PC-3 (cell line): ENCODE measurements around the gene SSTR4. TPM values are rescaled to one million over a fixed set of nuclear protein-coding genes. Genes with fewer than 3 reads are reported as not detected.

Experiments used
- ATAC-seq: fragments of 200-7000 bp; cut with Tn5 transposase; 2 replicates; pipeline ENCODE4 v1.9.1; 2020; ENCODE audit warnings: mild to moderate bottlenecking, moderate library complexity
- BruUV-seq: library from RNA; stranded (reverse); fragments of 400-500 nt; replicated peaks from 2 replicates; lab custom pipeline; 2021; lab: Mats Ljungman, UMichigan
- CTCF ChIA-PET: fragments of 300-600 bp; sonication (Branson Sonifier 250); formaldehyde crosslinking; loops from one replicate; lab custom pipeline; 2022; ENCODE audit warnings: antibody characterized with exemption; lab: Charles Lee
- POLR2A ChIA-PET: fragments of 300-600 bp; sonication (Branson Sonifier 250); formaldehyde crosslinking; loops from one replicate; lab custom pipeline; 2022; ENCODE audit warnings: antibody characterized with exemption; ENCODE audit not compliant: unreplicated experiment; lab: Charles Lee
- DNase-seq: peaks from one replicate; pipeline ENCODE4 v3.0.0-alpha.2; 2015
- H2AFZ ChIP-seq: fragments of 300-600 bp; sonication (generic); 2 replicates; pipeline ENCODE4 v1.6.0; 2016; ENCODE audit warnings: antibody characterized with exemption, low read length
- H3F3A ChIP-seq: fragments of 300-600 bp; sonication (generic); one replicate; pipeline ENCODE4 v1.6.0; 2017; ENCODE audit warnings: antibody characterized with exemption, low read length, control low read depth, mild to moderate bottlenecking; ENCODE audit not compliant: unreplicated experiment
- H3K27ac ChIP-seq: fragments of 300-600 bp; sonication (generic); 2 replicates; pipeline ENCODE4 v1.5.1; 2016; ENCODE audit warnings: mild to moderate bottlenecking, low read length
- H3K27me3 ChIP-seq: fragments of 300-600 bp; sonication (generic); 2 replicates; pipeline ENCODE4 v1.6.1; 2016; ENCODE audit warnings: low read length, mixed read lengths
- H3K36me3 ChIP-seq: fragments of 300-600 bp; sonication (generic); 2 replicates; pipeline ENCODE4 v1.6.1; 2016; ENCODE audit warnings: low read depth, mixed run types, low read length, mixed read lengths
- H3K4me1 ChIP-seq: fragments of 300-600 bp; sonication (generic); 2 replicates; pipeline ENCODE4 v1.5.1; 2016; ENCODE audit warnings: low read length; ENCODE audit not compliant: insufficient read depth
- H3K4me2 ChIP-seq: fragments of 300-600 bp; sonication (generic); 2 replicates; pipeline ENCODE4 v1.6.0; 2016; ENCODE audit warnings: low read length
- H3K4me3 ChIP-seq: fragments of 300-600 bp; sonication (generic); 2 replicates; pipeline ENCODE4 v1.5.1; 2016; ENCODE audit warnings: mild to moderate bottlenecking, low read length, mixed read lengths
- H3K79me2 ChIP-seq: fragments of 300-600 bp; sonication (generic); 2 replicates; pipeline ENCODE4 v1.6.1; 2017; ENCODE audit warnings: low read length, mixed read lengths
- H3K9ac ChIP-seq: fragments of 300-600 bp; sonication (generic); 2 replicates; pipeline ENCODE4 v1.6.0; 2016; ENCODE audit warnings: mild to moderate bottlenecking, low read length
- H3K9me2 ChIP-seq: fragments of 300-600 bp; sonication (generic); replicated peaks from 2 replicates; pipeline ENCODE4 v1.6.1; 2016; ENCODE audit warnings: mixed run types, low read length, mixed read lengths
- H3K9me3 ChIP-seq: fragments of 300-600 bp; sonication (generic); 2 replicates; pipeline ENCODE4 v1.6.1; 2016; ENCODE audit warnings: low read length, mixed read lengths
- H4K20me1 ChIP-seq: fragments of 300-600 bp; sonication (generic); 2 replicates; pipeline ENCODE4 v1.6.1; 2016; ENCODE audit warnings: low read length, mixed read lengths
- CTCF ChIP-seq: fragments of 300-600 bp; sonication (generic); conservative IDR thresholded peaks from 2 replicates; pipeline ENCODE4 v1.5.1; 2017; ENCODE audit warnings: antibody characterized with exemption, low read depth, mild to moderate bottlenecking, low read length
- EZH2 ChIP-seq: fragments of 300-600 bp; sonication (generic); IDR thresholded peaks from one replicate; pipeline ENCODE4 v1.6.1; 2017; ENCODE audit warnings: antibody characterized with exemption, mild to moderate bottlenecking, low read length; ENCODE audit not compliant: unreplicated experiment
- EZH2phosphoT487 ChIP-seq: fragments of 300-600 bp; sonication (generic); IDR thresholded peaks from 2 replicates; pipeline ENCODE4 v1.6.1; 2018; ENCODE audit warnings: mild to moderate bottlenecking, antibody characterized with exemption, low read length, borderline replicate concordance
- intact Hi-C: fragments of 100-400 bp; cut with micrococcal nuclease; formaldehyde crosslinking; loops from 2 replicates; pipeline ENCODE4 v1.9.0; 2023
- total RNA-seq: library from RNA; depleted of rRNA; stranded (reverse); fragments of >200 nt; gene quantifications from 2 replicates; pipeline ENCODE4 v1.2.3, GENCODE V29; 2014

SSTR4 gene
- total RNA-seq, 1 experiment from 2014 or later, result not detected

- POLR2A ChIA-PET, result no interaction called here
- H2AFZ ChIP-seq, result no peak overlapping the region
- no peaks in the 10 kb centered on the region for H3K4me1 ChIP-seq
- H3K79me2 ChIP-seq, result no peaks in the 10 kb centered on the region
- no peaks in the 10 kb centered on the region for H3F3A ChIP-seq
- BruUV-seq, result no TSS peak
- intact Hi-C loops, result no loop called here
- no peaks in the 10 kb centered on the region for H3K9me2 ChIP-seq
- CTCF ChIA-PET, result no interaction called here
- H3K9ac ChIP-seq, result no peak overlapping the region
- H3K4me3 ChIP-seq, result no peak overlapping the region
- no peaks in the 10 kb centered on the region for H3K9me3 ChIP-seq
- no peaks in the 10 kb centered on the region for H3K36me3 ChIP-seq
- ATAC-seq (no peak), DNase-seq (no peak)
- H3K27me3 ChIP-seq, result peaks cover 8% of the 10 kb centered on the region; the same call in 1 of the 2 replicates
- H3K4me2 ChIP-seq, result no peak overlapping the region
- no peak for TF ChIP-seq CTCF
- no peak for TF ChIP-seq EZH2phosphoT487
- TF ChIP-seq EZH2, result no peak
- H4K20me1 ChIP-seq, result no peaks in the 10 kb centered on the region
- no peak overlapping the region for H3K27ac ChIP-seq
Measured at GRCh38 chr20:23071996-23072395, 36.9 kb downstream of the SSTR4 start.

- H3K9me2 ChIP-seq, result no peaks in the 10 kb centered on the region
- POLR2A ChIA-PET, result no interaction called here
- no peak for DNase-seq
- H3K4me3 ChIP-seq, result no peak overlapping the region
- H4K20me1 ChIP-seq, result no peaks in the 10 kb centered on the region
- no peaks in the 10 kb centered on the region for H3F3A ChIP-seq
- no peak overlapping the region for H3K27ac ChIP-seq
- no peaks in the 10 kb centered on the region for H3K36me3 ChIP-seq
- intact Hi-C loops, result no loop called here
- H3K27me3 ChIP-seq, result peaks cover 16% of the 10 kb centered on the region
- BruUV-seq, result no TSS peak
- no peaks in the 10 kb centered on the region for H3K4me1 ChIP-seq
- CTCF ChIA-PET, result no interaction called here
- H3K9me3 ChIP-seq, result no peaks in the 10 kb centered on the region
- no peak for TF ChIP-seq EZH2
- TF ChIP-seq CTCF, result no peak
- no peak for TF ChIP-seq EZH2phosphoT487
- H3K4me2 ChIP-seq, result no peak overlapping the region
- no peak overlapping the region for H3K9ac ChIP-seq
- H3K79me2 ChIP-seq, result no peaks in the 10 kb centered on the region
- no peak overlapping the region for H2AFZ ChIP-seq
- ATAC-seq, result no peak
Measured at GRCh38 chr20:23072892-23073586, 37.9 kb downstream of the SSTR4 start.

GRCh38 chr20:23074052-23074451 lies 38.9 kb downstream of the SSTR4 start:
- Histone ChIP-seq H3K79me2 (no peaks in the 10 kb centered on the region), H3K9ac (no peak overlapping the region), H2AFZ (no peak overlapping the region), H3K4me3 (no peak overlapping the region), H3K4me2 (no peak overlapping the region), H4K20me1 (no peaks in the 10 kb centered on the region), H3K4me1 (no peaks in the 10 kb centered on the region), H3K27ac (no peak overlapping the region), H3K9me3 (no peaks in the 10 kb centered on the region), H3K27me3 (peaks cover 20% of the 10 kb centered on the region), H3F3A (no peaks in the 10 kb centered on the region), H3K36me3 (no peaks in the 10 kb centered on the region), H3K9me2 (no peaks in the 10 kb centered on the region)
- BruUV-seq, result no TSS peak
- POLR2A ChIA-PET, result no interaction called here
- peak; percentile 16; the same call in 1 of the 2 replicates for TF ChIP-seq CTCF
- TF ChIP-seq EZH2phosphoT487, result no peak
- TF ChIP-seq EZH2, result no peak
- no peak for ATAC-seq
- CTCF ChIA-PET, result no interaction called here
- DNase-seq, result no peak
- intact Hi-C loops, result no loop called here
